Bone marrow (tissue), 2 donors: ENCODE results near the gene TIMM10.

Source experiments
- DNase-seq, 2 donors: peaks; one replicate each; lab custom pipeline; 2025; lab: John Stamatoyannopoulos, UW

Gene TIMM10

DNA sequence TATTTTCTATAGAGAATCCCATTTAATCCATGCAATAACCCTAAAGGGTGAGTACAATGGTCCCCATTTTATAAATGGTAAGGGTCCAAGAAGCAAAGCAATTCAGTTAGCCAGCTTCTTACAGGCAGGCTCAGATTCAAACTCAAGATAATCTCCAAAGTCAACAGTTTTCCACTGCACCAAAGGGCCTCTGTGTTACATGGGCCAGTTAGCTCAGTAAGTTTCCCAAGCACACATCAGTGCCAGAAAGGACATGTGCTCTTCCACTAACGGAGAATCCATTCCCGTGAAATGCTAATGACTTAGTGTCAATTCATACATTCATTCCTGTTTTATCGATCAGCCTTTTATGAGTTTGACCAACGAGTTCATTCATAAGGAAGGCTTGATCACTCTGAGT, 26.0 kb downstream of the TIMM10 start:
- DNase-seq: no peak

DNA sequence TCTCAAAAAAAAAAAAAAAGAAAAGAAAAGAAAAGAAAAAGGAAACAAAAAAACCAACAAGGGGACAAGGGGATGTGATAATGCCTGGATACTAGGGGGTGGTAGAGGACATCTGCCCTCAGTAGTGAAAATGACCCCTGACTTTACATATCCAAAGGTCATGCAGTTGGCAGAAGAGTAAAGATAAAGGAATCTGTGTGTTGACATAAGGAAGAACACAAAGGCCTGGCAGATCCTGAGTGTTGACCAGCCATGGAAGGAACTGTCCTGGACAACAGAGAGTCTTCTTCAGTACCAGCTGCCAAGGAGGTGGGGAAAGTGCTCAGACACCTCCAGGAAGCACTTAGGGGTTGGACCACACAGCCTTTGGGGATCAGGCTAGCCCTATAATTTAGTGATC, 27.7 kb downstream of the TIMM10 start:
- no peak for DNase-seq

DNA sequence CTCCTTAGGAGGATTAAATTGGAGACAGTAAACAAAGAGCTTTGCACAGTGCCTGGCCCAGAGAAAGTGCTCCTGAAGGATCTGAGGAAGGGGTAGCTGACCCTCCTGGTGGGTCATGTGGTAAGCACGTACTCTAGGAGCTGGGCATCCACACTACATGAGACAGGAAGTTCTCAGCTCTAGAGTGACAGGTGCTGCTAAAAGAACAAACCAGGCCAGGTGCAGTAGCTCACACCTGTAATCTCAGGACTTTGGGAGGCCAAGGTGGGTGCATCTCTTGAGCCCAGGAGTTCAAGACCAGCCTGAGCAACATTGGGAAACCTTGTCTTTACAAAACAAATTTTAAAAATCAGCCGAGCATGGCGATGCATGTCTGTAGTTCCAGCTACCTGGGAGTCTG, 28.2 kb downstream of the TIMM10 start:
- DNase-seq: no peak

DNA sequence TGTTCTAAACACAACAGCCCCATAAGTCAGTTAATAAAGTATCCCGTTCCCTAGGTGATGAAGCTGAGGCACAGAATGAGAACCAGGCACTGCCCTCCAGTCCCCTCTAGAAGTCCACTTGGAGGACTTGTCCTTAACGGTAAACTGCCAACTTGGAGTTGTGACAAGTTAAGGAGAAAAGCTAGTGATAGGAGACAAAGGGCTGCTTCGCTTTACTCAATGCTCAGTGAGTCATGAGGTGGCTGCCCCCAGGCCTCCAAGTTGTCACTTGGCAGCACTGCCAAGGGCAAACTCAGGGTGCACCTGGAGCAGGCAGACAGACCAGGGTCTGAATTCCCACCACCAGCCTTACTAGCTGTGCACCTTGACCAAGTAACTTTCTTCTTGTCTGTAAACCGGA, 28.6 kb downstream of the TIMM10 start:
- no peak for DNase-seq

DNA sequence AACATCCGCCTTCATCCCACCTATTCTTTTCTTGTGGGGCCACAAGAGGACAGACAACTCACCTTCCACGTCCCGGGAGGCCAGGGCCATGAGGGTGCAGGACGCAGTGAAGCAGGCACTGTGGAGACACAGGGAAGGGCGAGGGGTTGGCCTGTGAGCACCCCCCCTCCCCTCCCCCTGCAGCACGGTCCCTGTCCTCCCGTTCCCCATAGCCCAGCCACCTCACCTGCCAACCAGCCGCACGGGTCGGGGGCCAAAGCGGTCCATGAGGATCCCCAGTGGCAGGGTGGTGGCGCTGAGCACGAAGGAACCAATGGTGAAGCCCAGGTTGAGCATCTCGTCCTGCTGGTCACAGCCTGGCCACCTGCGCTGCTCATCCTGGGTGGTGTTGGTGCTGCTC, 29.6 kb downstream of the TIMM10 start:
- DNase-seq: no peak

DNA sequence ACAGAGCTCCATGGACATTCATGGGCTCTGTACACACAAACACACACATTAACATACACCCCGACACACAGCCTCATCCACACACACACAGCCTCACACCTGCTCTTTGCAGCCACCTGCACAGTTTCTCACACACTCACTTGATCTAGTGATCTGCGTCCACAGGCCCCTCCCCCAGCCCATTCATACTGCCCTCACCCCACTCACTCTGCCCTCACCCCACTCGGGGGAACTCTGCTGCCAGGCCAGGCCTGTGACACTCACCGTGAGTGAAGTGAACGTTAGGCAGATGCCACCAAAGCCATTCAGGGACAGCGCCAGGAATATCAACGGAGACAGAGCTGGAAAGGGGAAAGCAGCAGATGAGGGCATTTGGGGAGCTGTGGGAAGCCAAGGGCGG, 30.0 kb downstream of the TIMM10 start:
- no peak for DNase-seq

DNA sequence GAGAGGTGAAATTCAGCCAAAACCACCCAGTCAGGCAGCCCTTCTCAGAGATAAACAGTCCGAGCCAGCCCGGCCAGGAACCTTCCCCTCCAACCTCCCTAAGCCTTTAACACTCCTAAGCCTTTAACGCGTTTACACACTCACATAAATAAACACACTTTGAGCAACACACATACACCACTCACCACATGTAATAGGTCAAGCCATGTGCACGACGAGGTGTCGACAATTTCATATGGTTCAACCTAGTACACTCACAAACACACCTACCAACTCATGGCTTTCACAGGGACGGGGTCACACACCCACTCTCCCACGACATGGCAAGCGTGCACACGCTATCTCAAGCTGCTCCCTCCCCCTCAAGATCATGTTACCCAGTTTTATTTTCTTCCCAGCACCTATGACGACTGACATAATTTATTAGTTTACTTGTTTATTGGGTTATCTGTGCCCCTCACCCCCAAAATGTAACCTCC, 30.5 kb downstream of the TIMM10 start:
- DNase-seq: no peak

DNA sequence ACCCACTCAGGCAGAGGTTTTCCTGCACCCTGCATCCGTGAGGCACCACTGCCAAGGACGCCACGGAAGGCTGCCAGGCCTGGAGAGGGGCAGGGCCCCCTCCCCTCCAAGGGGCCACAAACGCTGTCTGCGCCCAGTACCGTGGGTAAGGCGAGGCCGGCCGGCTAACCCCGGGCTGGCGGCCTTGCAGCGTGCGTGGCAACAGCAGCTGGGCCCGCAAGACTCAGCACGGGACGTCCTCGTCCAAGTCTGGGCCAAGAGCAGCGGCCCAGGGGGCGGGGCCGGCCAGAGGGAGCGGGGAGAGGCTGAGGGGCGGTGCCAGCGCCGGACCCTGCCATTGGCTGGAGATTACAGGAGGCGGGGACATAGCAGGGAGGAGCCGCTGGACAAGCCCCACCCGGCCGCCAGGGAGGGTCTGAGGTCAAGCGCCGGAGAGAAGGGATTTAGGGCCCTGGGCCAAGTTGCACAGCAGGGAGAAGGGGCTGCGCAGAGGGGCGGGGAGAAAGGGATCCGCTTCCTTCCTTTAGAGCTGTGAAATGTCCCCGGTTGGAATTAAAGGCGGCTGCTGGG, 31.1 kb downstream of the TIMM10 start:
- DNase-seq: no peak

DNA sequence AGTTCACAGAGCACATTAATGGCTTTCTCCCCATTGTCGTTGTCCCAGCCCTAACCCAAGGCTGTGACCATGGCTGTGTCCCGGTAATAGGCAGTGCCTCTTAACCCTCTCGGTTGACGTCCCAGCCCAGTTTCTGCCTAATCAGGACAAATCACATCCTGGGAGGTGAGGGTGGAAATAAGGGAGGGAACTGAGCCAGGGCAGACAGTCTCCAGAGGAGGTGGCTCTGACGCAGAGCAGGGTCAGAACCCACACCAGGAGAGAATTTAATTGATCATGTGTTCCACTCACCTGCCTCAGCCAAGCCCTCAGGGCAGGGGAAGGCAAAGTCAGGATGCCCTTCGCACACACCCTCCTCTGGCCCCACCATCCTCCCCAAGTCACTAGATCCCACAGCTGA, 32.0 kb downstream of the TIMM10 start:
- no peak for DNase-seq

DNA sequence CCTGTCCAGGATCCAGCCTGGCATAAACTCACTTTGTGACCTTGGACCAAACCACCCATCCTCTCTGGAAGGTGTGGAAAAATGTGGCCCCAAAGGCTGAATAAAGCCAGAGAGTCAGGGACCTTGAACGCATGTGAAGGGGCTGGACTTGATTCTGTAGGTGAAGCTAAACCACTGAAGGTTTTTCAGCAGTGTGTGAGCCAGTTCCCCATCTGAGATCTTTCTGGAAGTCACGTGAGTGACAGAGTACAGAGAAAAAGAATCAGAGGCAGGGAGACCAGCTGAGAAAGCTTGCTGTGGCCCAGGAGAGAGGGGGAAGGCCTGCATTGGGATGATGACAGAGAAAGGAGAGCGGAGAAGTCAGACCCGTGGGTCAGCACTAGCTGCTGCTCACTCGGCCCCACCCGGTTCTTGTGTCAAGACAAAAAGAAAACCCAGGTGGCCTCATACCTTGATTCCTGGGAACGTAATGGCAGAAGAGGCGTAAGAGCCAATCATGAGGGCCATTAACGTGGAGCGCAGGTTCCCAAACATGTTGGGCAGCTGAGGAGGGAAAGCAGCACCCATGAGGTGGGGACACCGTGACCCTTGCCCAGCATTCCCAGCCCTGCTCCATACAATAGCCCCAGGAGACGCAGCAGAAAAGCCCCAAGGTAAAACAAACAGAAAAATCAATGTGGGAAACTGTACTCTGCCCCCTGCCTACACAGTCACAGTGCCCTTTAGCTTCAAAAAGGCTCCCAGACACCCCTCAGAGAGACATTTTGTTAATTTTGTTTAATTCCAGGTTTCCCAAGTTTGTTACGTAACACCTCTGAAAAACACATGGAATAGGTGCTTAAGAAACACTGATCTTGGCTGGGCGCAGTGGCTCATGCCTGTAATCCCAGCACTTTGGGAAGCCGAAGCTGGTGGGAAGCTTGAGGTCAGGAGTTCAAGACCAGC, 33.0 kb downstream of the TIMM10 start:
- no peak for DNase-seq

DNA sequence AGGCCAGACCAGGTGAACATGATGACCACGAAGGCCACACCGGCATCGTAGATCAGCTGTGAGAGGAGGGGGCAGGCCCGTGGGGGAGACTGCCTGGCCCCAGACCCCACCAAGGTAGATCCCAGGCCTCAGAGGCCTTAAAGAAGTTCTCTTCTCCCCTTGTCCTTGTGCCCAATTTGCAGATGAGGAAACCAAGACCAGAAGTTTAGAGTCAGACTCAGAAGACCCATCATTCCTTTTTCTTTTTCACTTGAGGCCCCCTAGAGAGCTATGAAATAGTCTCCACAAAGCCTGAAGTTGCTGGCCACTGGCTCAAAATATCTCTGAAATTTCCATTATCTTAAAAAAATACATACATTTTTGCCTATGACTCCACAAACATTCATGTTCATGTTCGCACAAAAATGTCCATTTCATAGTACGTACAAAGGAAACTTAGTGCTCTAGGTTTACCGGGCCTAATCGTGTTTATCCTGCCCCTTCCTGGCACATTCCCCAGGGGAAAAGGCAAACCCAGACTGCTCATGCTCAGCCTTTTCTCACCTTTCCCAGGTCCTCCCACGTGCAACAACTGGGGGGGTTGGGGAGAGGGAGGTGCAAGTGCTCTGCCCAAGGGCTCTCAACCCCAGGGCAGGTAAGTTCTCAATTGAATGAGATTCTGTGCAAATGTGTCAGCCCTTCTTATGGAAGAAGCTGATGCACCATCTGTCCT, 34.3 kb downstream of the TIMM10 start:
- no peak for DNase-seq

DNA sequence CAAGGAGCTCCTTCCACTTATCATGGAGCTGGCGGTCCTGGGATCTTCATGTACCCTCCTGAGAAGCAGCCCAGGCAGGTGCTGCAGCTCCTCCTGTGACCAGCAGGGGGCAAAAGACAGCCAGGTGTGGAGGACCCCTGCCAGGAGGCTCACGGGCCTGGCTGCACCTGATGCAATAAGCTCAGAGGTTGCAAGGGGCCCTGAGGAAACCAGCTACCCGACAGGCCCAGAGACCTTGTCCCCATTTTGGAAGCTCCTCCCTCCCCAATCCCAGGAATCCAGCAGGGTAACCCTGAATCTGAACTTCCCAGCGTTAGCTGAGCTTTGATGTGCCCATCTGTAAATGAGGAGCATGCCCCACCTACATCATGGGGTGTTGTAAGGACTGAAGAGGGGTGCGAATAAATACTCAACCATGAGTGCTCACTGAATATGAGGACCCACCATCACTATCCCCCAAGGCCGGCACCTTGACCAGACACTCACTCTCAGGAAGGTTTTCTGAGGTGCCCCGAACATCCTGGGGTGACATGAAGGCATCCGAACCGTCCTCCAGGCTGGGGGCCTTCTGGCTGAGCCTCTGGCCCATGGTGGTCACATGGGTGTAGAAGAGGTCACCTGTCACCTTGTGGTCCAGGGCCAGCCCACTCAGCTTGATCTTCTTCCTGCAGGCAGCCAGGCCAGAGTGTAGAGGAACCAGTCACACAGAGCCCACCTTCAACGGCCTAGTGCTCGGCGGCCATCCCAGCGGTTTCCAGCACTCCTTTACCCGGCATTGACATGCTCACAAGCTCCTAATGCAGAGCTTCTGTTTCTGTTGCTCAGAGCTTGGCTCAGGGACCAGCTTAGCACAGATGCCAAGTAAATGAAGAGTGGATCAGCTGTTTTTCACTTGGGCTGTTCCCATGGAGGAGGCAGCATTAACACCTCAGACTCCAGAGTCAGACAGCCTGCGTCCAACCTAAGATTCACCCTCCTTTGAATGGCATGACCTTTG, 36.7 kb downstream of the TIMM10 start:
- no peak for DNase-seq

DNA sequence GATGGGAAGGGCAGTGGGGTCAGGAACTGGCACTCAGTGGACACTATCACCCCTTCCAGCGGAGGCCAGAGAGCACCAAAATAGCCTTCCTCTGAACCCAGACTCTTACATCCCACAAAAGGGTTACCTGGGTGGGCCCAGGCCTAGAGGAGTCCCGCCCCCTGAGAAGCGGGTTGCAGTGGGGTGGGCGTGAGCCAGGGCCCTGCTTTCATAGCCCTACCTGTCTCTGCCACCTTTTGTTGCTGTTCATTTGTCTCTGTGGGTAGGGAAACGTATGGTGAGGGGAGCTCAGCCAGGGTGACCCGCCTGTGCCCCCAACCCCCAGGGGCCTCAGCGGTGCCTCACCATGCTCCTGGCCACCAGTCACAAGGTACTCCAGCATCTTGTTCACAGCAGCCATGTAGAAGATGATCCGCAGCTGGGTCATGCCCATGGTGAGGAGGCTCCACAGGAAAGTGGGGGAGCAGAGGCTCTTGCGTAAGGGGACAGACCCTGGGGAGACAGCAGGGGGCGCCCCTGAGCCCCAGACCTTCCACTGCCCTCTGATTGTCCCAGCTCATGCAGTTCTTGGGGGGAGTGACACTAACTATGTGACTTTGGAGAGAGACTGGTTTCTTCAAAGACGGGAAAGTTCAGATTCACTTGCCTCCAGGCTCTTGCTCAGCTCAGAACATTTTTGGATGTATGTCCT, 39.0 kb downstream of the TIMM10 start:
- peak; percentile 9 to 61 for DNase-seq

DNA sequence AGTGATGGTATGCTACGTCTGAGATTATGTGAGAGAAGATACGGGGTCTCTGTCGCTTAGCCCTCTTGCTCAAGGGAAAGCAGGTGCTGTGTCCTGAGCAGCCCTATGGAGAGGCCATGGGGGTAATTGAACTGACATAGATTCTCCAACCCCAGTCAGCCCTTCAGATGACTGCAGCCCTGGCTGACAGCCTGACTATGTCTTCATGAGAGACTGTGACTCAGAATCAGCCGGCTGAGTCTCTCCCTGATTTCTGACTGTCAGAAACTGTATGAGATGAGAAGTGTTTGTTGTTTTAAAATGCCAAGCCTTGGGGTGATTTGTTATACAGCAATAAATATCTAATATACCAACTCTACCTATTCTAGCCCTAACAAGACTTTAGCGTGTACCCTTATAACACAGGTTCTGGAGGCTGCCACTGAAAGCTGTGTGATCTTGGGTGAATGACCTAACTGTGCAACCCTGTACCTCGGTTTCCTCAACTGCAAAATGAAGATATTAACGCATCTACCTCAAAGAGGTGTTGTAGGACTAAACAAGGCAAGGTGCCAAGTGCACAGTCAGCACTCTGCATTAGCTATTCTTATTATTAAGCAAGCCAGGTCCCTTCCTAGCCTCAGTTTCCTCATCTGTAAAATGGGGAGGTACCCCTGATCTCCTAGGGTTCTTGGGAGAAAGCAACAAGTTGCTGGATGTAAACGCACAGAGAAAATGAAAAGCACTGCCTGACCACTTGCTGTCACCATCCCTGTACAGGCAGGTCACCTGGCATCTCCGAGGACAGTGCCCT, 39.9 kb downstream of the TIMM10 start:
- DNase-seq: no peak

DNA sequence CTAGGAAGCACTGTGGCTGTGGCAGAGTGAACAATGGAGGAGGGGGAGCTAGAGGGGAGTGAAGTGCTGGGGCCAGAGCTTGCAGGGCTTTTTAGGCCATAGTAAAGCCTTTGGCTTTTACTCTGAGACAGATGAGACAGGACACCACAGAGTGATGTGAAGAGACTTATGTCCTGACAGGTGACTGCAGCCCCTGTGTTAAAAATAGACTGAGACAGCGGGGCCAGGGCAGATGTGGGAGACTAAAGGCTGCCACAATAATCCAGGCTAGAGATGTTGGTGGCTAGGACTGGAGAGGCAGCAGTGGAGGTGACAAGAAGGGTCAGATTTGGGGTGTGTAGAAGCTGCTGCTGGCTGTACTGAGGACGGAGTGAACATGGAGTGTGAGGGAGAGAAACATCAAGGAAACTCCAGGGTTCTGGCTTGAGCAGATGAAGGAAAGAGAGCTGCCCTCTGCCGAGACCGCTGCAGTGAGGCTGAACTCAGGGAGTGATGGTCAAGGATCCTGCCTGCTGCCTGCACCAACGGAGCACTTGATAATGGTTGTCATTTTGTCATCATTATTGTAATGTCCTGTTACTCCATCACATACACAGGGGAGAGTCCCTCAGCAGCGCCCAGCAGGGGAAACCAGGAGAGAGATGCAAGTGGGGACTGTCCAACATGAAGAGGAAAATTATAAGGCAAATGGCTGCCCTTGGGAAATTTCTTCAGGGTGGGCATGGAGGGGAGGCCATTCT, 42.5 kb downstream of the TIMM10 start:
- DNase-seq: no peak

DNA sequence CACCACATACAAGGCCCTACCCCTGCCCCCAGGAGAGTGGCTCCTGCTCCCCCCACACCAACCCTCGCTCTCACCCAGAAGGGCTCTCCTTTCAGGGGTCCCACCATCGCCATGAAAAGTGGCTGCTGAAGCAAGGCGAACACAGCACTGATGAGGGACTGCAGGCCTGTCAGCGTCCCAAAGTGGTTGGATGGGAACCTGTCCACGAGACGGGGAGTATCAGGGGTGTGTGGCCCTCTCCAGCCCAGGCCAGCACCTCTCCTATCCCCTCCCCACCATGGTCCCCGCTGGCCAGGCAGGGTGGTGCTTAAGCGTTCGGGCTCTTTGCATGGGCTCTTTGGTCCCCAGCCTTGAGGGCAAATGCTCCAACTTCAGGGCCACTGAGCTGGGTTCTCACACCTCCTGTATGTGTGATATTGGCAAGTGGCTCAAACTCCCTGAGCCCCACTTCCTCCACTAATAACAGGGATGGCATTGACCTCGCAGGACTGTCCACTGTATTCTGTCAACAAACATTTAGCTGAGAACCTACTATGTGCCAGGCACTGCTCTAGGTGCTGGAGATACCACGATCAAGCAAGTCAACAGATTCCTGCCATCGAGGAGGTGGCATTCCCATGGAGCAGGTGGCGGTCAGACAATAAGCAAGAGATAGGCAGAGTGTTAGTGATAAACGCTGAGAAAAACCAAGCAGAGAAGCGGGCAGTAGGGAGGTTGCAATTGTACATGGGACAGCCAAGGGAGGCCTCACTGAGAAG, 43.4 kb downstream of the TIMM10 start:
- no peak for DNase-seq

DNA sequence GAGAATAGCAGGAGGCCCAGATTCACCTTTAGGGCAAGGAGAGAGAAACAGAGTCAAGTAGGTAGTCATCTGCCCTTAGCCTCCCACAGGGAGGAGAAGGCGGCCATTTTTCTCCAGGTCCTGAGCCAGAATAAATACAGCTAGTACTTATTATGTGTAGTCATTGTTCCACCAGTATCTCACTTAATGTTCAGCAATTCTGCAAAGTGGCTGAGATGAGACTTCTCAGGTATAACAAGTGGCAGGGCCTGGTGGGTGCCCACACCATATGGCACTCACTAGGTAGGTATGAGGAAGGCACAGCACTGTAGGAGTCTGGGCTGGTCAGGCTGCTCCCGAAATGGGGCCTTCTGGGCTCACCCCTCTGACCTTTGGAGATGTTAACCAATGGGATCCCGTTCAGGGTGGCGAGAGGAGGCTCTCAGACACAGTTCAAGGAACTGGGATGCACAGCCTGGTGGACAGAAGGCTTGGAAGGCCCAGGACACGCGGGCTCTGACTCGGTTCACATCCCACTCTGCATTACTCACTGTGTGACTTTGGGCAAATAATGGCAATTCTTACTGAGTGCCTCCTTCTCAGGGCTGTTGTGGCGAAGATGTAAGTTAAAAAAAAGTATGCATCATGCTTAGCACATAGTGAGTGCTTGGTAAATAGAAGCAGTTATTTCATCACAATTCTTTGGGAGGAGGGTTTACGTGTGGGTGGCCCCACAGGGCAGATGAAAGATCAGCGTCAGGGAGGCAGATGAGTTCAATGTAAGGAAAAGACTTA, 45.1 kb downstream of the TIMM10 start:
- no peak for DNase-seq

DNA sequence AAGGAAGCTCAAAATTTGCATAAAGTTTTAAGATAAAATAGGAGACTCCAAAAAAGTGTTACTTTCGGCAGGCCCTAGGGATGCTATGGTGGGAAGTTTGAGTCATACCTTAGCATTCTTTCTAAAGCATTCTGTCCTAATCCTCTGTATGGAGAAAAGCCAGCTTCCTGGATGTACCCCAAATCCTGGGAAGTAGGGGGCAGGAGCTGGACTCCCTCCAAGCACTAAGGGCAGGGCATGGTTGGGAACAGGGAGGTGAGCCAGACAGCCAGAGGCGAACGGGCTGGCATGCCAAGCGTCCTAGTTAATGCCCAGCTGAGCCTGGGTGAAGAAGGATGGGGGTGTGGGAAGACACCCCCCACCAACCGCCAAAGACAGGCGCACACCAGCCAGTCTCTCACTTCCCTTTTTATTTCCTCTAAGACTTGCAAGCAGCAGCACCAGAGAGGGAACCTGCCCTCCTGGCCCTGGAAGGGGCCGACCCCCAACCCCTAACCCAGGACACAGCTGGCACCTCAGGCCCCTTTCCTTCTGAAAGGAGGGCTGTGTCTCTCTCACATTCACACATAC, 46.3 kb downstream of the TIMM10 start:
- DNase-seq: peak in 1 of 2 donors; percentile 70
